Astrocyte of the hippocampus (primary cell): ENCODE measurements around the gene KDR.

Source experiments
- DNase-seq: peaks from one replicate; pipeline ENCODE4 v3.0.0; 2011; ENCODE audit warnings: low read depth, low spot score

KDR gene

DNA sequence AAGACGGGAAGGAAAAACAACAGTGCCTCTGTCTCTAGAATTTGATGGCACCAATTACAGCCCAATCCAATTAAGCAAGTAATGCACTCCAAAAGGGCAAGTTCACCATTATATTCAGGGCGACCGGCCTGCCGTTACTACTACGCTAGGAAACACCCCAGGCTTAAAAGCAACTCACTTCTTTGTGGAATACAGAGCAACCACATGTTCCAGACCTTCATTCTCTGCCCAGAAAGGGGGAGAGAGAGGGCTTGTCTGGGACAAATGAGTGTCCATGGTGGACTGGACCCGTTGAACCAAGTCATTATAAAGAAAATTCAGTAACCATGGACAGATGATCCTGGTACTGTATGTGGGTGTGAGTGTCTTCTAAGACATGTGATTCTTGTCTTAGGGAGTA is 1.6 kb downstream of the KDR start:
- peak; percentile 34 for DNase-seq

DNA sequence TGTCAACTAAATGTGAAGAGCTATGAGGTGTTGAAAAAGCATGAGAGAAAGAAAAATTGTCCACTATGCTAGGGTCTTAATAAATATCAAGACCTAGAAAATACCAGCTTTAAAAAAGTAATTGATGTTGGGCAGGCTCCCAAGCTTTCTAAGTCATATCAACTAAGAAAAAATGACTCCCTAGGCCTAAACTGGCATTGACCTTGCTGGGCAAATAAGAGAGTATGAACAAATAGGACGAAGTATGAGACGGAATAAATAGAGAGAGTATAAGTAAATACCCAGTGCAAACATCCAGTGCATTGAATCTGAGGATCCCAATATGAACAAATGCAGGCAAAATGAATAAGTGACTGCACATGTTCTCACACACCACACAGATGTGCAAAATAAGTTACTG is 3.2 kb downstream of the KDR start:
- DNase-seq = no peak

- DNase-seq = no peak
Observed at GRCh38 chr4:55121246-55121645, 4.1 kb downstream of the KDR start.

DNA sequence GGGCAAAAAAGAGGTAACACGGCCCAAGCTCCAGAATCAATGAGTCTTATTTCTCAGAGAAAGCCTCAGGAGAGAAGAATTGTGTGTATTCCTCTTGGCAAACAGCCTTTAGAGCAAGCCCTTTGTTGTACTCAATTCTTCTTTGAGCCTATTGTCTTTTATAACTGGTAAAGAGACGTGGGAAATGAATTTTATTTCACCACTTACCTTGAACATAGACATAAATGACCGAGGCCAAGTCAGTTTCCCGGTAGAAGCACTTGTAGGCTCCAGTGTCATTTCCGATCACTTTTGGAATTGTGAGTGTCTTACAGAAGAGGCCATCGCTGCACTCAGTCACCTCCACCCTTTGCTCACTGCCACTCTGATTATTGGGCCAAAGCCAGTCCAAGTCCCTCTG is 7.0 kb downstream of the KDR start:
- no peak for DNase-seq

GRCh38 chr4:55117511-55117910 is 7.9 kb downstream of the KDR start:
- no peak for DNase-seq

GRCh38 chr4:55116450-55116849 is 8.9 kb downstream of the KDR start:
- DNase-seq = peak; percentile 75

DNA sequence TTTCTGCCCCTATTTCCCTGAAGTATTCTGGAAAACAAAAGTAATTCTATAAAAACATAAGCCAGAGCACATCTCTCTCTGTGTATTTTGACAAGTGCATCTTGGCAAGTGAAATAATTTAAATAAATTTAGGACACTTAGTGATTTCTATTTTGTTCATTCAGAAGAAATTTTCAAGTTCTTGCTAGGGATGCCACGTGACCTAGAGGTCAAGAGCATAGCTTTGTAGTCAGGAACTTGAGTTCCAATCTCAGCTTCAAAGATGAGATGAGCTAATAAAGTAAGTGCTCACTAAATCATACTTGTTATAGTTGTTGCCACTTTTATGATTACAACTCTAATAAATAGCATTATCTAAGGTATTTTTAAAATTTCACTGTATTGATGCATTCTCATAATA is 13.8 kb downstream of the KDR start:
- no peak for DNase-seq

- DNase-seq = no peak
Observed at GRCh38 chr4:55110131-55110530, 15.3 kb downstream of the KDR start.

GRCh38 chr4:55107054-55107453 is 18.3 kb downstream of the KDR start:
- DNase-seq = no peak

DNA sequence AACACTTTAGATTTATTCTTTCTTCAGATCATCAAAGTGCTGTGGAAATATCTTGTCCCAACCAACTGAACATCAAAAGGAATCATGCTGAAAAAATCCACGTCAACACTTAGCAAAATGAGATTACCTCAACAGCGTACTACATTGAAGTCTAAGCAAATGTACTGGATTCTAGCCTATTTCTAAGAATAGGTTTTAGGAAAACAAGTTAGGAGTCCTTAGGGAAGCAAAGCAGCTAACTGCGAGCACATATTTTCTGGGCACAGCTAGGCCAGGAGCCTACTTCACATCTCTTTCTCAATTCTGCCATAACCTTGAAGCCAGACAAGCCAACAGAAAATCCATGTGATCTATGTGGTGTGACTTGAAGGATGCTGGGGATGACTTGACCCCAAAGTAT is 22.2 kb downstream of the KDR start:
- DNase-seq = no peak

GRCh38 chr4:55099816-55100215 is 25.6 kb downstream of the KDR start:
- DNase-seq = no peak

DNA sequence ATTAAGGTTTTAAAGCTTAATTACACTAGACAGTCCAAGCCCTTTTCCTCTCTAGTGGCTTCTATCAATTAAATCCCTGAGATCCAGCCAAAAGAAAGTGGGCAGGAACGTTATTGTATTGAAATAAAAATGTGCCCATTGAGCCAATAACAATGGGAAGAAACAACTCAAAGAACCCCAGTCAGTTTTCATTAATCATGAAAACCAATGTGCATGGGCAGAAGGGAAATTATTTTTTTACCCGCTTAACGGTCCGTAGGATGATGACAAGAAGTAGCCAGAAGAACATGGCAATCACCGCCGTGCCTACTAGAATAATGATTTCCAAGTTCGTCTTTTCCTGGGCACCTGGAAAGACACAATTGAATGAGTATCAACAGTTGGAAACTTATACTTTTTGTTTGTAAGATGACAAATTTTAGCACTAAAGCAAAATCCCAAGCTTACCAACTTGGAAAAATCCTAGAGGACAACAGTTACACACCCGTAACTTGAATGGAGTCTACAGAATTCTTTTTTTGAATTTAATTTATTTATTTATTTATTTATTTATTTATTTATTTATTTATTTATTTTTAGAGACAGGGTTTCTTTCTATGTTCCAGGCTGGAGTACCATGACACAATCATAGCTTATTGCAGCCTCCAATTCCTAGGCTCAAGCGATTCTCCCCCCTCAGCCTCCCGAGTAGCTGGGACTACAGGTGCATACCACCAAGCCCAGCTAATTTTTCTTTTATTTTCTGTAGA is 26.8 kb downstream of the KDR start:
- DNase-seq = no peak

DNA sequence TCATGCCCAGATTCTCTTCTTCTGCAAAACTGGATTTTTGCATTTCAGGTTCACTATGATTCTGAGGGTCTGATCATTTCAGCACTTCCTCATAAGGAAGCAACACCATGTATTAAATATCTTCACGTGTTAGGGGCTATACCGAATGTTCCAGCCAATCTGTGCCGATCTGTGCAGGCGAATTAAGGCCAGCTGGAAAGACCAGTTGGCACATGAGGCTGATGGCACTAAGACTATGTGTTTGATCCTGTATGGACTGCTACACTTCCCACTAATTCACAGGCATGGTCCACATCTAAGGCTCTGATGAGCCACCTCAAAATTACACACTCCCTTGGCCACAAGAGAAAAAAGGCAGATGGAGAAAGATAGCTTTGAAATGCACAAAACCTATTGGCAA is 28.8 kb downstream of the KDR start:
- DNase-seq = no peak

DNA sequence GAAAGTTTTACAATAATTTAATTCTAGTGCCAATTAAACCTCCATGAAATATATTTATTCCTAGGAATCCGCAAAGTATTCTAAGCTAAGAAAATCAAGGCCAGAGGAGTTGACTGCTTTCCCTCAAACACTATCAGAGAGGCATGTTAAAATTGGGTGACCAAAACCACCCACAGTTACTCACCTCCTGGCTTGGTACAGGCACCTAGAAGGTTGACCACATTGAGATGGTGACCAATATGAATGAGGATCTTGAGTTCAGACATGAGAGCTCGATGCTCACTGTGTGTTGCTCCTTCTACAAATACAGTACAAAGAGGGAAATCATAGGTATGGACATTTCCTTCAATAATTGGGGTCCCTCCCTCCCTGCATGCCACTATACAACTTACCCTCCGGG is 29.4 kb downstream of the KDR start:
- no peak for DNase-seq

DNA sequence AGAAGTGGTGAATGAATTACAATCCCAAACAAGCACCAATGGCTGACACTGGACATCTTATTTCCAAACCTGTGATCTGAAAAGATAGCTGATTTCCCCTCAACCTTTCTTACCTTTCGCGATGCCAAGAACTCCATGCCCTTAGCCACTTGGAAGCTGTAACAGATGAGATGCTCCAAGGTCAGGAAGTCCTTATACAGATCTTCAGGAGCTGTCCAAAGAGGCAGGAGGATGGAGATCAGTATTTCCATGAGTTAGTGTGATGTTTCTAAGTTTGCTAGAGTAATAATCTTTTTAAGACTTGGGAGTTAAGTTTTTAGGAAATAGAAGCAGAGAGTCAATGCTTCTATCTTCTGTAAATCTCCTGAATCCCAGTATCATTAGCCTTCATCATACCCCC is 32.9 kb downstream of the KDR start:
- no peak for DNase-seq

GRCh38 chr4:55089916-55090315 is 35.5 kb downstream of the KDR start:
- DNase-seq = no peak

DNA sequence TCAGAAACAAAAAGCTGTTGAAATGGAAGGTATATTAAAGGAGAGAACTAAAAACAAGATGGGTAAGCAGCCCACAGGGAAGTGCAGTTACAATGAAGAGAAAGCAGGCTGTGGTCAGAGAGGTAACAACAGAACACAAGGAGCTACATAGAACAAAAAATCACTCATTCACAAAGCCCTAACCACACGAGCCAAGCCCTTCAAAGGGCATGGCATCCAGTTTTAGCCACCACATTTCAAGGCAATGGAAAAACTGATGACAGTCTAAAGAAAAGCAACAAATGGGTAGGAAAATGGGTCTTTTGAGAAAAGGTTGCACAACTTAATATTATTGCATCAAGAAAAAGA is 37.5 kb downstream of the KDR start:
- DNase-seq = peak; percentile 74

DNA sequence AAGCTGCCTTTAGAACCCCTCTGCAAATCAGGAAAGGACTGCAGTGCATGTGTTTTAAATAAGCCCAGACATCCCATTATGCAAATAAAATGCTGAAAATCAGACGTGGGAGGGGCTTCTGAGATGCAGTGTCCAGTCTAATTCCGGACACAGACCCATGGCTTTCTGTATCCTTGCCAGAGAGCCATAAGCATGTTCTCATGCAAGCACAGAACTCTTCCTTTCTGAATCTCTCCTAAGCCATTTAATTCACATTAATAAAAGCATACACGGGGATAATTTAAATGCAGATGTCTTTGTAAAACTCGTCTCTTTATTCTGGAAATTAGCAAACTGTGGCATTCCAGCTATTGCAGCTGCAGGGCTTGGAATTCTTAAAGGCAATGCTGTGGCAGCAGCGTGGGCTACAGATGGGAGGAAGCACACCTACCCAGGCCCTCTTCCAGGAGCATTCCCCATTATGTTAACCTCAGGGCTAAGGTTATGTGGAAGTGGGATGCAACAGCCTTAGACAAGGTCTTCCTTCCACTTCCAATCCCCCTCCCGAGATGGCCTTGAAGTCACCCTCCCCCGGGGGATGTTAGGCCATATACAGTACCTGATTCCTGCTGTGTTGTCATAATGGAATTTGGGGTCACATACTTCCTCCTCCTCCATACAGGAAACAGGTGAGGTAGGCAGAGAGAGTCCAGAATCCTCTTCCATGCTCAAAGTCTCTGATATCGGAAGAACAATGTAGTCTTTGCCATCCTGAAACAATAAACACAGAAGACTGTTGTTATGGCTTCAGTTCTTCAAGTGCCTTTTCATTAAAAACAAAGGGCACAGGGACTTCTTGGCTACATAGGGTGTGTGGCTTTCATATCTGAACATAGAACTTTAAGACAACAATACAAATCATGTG is 38.1 kb downstream of the KDR start:
- DNase-seq = peak; percentile 60

GRCh38 chr4:55086578-55086977 is 38.8 kb downstream of the KDR start:
- no peak for DNase-seq

- DNase-seq = no peak
Observed at GRCh38 chr4:55083735-55084134, 41.7 kb downstream of the KDR start.

- no peak for DNase-seq
Observed at GRCh38 chr4:55082756-55083155, 42.6 kb downstream of the KDR start.

- DNase-seq = peak; percentile 59
Observed at GRCh38 chr4:55080174-55080865, 45.1 kb downstream of the KDR start.
